Activated effector memory CD4-positive, alpha-beta T cell treated with Interleukin-2 at 50 U/mL for 16 hours (primary cell): ENCODE data around the gene DNA2.
"Not testable (repeated sequence)": the region's sequence is repeated elsewhere in the genome, so short reads cannot be mapped to it uniquely, and the experiment has no call there.

ENCODE experiments used
- DNase-seq: peaks from one replicate; pipeline ENCODE4 v3.0.0-alpha.2; 2020

DNA2 gene, protein sequence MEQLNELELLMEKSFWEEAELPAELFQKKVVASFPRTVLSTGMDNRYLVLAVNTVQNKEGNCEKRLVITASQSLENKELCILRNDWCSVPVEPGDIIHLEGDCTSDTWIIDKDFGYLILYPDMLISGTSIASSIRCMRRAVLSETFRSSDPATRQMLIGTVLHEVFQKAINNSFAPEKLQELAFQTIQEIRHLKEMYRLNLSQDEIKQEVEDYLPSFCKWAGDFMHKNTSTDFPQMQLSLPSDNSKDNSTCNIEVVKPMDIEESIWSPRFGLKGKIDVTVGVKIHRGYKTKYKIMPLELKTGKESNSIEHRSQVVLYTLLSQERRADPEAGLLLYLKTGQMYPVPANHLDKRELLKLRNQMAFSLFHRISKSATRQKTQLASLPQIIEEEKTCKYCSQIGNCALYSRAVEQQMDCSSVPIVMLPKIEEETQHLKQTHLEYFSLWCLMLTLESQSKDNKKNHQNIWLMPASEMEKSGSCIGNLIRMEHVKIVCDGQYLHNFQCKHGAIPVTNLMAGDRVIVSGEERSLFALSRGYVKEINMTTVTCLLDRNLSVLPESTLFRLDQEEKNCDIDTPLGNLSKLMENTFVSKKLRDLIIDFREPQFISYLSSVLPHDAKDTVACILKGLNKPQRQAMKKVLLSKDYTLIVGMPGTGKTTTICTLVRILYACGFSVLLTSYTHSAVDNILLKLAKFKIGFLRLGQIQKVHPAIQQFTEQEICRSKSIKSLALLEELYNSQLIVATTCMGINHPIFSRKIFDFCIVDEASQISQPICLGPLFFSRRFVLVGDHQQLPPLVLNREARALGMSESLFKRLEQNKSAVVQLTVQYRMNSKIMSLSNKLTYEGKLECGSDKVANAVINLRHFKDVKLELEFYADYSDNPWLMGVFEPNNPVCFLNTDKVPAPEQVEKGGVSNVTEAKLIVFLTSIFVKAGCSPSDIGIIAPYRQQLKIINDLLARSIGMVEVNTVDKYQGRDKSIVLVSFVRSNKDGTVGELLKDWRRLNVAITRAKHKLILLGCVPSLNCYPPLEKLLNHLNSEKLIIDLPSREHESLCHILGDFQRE

DNA sequence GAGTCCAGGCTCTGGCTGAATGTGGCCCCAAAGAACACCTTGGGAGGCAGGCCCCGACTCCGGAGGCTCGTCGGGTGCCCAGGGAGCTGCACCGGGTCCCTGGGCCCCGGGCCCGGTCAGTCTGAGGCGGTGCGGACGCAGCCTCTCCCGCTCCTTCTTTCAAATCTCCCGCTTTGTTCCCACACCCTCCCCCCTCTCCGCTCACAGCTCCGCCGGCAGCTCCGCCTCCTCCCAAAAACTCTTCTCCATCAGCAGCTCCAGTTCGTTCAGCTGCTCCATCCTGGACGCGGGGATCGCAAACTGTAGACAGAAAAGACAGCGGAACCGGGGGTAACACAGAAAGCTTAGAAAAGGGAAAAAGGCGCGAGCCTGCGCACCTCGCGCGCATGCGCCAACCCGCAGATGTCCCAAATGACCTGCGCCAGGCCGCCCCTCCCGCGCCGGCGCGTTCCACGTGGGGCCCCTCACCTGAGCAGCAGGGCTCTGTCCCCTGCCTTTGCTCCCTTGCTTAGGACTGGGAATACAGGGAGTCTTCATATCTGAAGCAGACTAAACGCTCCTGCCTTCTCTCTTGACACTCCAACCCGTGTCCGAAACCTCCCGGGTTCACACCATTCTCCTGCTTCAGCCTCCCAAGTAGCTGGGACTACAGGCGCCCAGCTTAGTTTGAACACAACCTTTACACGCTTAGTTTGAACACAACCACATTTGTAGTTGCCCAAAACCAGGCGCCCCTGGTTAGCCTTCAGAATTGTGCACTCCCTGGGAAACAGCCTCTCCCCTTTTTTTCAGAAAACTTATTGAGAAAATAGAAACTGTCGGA is at the start of gene DNA2:
Gene DNA2 (minus strand): TSS at position 388 of the 823 bp plus-strand sequence. CDS start 109 bp downstream, at position 279.
- peak; percentile 59 for DNase-seq

DNA sequence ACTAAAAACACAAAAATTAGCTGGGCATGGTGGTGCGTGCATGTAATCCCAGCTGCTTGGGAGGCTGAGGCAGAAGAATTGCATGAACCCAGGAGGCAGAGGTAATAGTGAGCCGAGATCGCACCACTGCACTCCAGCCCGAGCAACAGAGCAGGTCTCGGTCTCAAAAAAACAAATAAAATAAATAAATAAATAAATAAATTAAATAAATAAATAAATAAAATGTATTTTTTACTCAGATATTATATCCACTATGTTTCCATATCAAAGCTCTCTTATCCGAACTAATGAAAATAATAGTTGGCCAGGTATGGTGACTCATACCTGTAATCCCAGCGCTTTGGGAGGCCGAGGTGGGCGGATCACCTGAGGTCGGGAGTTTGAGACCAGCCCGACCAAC is 46.8 kb upstream of the DNA2 start:
- DNase-seq = not testable (repeated sequence)

DNA sequence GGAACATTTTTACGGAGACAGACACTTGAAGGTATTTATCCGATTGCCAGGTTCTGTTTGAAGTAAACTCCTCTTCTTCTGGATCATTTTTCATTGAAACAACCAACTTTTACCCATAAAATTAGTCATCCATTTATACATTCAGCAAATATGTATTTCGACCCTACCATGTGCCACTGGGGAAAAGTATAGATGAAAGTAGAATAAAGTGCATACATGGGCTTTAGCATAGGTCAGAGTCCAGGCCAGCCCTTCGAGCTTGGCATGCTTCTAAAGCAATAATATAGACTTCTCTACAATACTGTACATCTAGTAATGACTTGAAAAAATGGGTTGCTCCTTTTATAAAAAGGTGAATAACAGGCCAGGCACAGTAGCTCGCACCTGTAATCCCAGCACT is 45.4 kb upstream of the DNA2 start:
- no peak for DNase-seq

DNA sequence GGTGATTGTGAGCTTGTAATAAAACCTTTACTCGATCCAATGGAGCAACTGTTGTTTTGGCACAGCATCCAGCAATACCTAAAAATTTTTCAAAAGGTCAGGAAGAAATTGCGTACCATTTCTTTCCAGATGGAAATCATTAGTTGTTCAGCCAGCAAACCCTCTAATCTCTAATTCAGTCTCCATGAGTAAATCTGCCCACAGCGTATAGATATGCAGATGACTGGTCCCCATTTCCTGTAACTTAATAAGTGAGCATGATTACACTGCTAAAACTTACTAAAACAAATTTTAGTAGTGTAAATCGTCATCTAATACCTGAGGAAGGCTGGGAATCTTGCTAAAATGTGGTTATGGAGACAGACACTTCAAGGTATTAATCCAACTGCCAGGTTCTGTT is 45.0 kb upstream of the DNA2 start:
- no peak for DNase-seq

DNA sequence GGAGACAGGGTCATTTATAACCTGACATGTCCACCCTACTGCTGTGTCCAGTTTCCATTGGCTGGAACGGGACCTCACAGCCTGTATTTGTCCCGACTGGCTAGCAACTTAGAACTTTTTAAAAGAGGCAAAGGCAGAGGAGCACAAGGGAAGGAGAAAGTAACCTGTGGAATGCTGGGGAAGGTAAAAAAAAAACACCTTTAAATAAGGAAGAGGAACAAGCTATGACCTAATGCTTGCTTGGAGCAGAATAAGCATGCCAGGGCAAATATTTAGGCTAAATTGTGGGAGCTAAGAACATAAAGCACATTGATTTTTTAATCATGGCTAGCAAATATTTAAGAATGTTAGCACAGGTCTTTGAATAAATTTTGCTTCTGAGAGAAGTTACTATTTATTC is 44.4 kb upstream of the DNA2 start:
- not testable (repeated sequence) for DNase-seq

DNA sequence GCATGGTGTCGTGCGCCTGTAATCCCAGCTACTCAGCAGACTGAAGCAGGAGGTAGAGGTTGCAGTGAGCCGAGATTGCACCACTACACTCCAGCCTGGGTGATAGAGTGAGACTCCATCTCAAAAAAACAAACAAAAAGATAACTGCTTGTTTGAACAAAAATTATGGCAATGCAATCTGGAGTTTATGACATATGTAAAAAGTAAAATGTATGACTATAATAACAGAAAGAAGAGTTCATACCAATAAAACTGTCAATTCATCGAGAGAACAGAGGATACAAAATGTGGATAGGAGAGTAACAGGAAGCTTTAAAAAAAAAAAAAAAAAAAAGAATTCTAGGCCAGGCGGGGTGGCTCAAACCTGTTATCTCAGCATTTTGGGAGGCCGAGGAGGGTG is 36.3 kb upstream of the DNA2 start:
- DNase-seq = no peak

DNA sequence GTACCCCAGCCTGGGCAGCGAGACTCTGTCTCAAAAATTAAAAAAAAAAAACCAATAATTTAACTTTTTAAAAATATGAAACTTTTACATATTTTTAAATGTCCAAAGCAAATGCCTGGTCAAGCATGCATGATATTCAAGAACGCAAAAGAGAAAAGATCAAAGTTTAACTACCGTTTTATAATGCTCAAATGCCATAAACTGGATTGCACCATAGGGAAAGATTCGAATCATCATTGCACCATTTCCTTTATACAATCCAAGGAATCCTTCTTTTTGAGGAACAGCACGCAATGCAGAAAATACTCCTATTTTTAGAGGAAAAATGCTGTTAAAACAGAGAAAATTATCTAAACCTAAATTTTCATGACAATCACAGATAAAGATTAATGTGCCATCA is 34.6 kb upstream of the DNA2 start:
- no peak for DNase-seq

DNA sequence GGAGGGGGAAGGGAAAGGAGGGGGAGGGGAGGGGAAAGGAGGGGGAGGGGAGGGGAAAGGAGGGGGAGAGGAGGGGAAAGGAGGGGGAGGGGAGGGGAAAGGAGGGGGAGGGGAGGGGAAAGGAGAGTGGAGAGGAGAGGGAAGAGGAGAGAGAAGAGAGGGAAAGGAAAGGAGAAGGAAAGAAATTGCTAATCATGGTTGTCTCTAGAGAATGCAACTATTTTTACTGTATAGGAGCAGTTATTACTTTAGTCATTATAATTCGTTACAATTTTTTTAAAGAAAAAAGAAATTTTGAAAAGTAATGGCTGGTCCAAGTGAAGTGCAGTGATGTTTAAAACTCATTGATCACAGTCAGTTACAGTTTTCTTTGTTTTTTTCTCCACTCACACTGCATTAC is 31.1 kb upstream of the DNA2 start:
- no peak for DNase-seq

DNA sequence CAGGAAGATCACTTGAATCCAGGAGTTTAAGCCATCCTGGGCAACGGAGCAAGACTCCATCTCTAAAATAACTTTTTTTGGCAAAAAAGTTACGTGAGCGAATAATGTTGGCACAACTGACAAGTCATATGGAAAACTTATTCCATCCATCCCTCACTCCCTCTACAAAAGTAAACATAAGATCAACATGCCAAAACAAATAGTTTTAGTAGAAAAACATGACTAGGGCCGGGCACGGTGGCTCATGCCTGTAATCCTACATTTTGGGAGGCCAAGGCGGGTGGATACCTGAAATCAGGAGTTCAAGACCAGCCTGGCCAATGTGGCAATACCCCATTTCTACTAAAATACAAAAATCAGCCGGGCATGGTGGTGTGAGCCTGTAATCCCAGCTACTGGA is 29.9 kb upstream of the DNA2 start:
- DNase-seq = no peak

DNA sequence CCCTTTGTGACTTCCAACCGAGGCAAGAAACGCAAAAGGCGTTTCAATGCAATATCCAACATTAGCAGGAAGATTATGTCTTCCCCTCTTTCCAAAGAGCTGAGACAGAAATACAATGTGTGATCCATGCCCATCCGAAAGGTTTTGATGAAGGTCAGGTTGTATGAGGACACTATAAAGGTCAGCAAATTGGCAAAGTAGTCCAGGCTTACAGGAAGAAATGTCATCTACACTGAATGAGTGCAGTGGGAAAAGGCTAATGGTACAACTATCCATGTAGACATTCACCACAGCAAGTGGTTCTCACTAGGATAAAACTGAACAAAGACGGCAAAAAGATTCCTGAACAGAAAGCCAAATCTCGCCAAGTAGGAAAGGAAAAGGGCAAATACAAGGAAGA is 27.8 kb upstream of the DNA2 start:
- no peak for DNase-seq

DNA sequence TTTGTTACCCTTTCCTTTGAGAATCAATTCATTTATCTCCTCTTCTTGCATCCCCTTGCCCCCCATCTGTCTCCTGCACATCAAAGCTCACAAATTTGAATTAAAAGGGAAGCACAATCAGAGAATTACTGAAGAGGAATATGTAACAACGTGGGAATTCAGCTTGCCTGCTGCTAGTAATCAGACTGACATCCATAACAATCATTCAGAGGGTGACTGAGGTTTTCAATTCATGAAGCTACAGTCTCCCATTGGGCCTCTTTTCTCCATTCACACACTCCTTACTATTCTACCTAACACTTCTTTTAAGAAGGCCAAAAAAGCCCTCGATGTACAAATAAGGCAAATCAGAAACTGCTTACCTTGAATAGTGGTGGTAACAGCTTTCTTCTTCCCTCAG is 24.3 kb upstream of the DNA2 start:
- DNase-seq = no peak

DNA sequence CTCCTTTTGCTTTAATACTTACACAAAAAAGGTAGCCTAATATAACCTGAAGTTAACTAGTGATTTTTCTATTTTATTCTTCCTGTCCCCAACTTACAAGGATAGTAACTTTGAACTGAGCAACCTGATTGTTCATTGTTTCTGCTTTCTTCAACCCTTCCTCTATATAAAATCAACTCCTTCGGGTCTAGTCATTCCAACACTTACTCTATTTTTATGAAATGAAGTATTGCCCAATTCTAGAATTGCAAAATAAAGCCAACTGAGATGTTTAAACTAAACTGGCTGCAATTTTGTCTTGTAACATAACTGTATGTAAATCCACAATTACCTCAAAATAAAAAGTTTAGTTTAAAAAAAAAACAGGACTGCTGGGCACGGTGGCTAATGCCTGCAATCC is 20.3 kb upstream of the DNA2 start:
- no peak for DNase-seq

DNA sequence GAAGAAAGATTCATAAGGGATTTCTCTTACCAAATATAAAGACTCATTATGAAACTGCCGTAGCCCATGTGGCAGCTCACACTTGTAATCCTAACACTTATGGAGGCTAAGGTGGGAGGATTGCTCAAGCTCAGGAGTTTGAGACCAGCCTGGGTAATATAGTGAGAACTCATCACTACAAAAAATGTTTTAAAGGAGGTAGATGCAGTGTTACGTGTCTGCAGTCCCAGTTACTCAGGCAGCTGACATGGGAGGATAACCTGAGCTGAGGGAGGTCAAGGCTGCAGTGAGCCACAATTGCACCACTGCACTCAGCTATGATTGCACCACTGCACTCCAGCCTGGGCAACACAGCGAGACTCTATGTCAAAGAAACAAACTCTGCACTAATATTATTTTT is 18.1 kb upstream of the DNA2 start:
- no peak for DNase-seq

DNA sequence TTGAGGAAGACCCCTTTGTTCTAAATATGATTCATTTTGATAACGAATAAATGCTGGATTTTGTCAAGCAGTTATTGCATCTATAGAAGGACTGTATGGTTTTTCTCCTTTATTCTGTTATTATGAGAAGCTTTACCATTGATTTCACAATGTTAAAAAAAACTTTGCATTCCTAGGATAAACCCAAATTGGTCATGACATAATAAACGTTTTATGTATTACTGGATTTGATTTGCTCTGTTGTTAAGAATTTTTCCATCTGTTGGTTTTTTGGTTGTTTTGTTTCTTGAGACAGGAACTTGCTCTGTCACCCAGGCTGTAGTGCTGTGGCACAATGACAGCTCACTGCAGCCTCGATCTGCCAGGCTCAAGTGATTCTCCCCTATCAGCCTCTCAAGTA is 2.2 kb upstream of the DNA2 start:
- DNase-seq = no peak

DNA sequence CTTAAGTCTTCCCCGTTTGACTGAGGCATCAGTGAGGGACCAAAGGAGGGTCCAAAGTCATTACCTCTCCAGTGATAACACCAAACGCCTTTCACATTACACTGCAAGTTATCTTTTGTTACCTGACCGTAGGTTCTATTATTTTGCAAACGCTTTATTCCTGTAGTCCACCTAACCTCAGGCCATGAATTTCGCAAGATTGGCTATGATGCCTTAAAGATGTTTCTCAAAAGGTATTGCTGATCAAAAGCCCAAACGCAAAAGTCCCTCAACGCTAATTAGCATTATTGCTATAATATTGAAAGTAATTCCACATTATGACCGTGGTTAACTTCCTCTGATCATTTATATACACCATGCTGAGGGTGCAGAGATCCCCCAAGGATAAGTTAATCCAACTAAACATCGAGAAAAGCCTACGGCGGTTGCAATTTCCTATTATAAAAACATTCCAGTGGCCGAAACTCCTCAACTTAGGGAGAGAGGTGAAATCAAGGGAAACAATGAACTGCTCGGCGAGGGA is 649 bp downstream of the DNA2 start:
- DNase-seq = no peak

DNA sequence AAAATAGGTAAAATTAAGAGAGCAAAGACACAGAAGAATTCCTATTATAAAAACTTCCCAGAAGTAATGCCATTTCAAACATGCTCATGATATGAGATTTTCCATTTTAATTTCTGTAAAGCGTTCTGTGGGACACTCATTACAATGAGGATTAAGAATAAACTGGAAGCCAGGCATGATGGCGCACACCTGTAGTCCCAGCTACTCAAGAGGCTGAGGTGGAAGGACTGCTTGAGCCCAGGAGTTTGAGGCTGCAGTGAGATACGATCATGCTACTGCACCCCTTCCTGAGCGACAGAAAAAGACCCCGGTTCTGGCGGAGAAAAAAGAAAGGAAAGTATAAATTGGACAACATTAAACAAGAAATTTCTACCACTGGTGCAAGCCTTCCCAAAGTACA is 1.5 kb downstream of the DNA2 start:
- no peak for DNase-seq

DNA sequence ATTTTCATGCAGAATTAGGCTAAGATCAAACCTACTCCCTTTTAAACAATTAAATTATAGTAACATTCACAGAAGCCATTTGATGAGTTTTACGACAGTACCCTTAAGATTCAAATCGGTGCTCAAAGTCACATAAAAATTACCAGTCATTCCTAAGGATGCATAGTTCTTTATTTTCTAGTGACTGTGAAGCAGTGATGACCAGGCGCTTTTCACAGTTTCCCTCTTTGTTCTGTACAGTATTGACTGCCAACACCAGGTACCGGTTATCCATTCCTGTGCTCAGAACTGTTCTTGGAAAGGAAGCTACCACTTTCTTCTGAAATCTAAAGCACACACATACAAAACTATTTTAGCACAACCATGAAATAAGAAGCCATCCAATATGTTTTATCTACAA is 1.9 kb downstream of the DNA2 start:
- DNase-seq = no peak

DNA sequence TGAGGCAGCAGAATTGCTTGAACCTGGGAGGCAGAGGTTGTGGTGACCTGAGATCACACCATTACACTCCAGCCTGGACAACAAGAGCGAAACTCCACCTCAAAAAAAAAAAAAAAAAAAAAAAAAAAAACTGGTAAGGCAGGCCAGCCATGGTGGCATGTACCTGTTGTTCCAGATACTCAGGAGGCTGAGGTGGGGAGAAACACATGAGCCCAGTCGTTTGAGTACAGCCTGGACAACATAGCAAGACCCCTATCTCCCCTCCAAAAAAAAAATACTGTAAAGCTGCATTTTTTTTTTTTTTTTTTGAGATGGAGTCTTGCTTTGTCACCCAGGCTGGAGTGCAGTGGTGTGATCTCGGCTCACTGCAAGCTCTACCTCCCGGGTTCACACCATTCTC is 7.0 kb downstream of the DNA2 start:
- not testable (repeated sequence) for DNase-seq

DNA sequence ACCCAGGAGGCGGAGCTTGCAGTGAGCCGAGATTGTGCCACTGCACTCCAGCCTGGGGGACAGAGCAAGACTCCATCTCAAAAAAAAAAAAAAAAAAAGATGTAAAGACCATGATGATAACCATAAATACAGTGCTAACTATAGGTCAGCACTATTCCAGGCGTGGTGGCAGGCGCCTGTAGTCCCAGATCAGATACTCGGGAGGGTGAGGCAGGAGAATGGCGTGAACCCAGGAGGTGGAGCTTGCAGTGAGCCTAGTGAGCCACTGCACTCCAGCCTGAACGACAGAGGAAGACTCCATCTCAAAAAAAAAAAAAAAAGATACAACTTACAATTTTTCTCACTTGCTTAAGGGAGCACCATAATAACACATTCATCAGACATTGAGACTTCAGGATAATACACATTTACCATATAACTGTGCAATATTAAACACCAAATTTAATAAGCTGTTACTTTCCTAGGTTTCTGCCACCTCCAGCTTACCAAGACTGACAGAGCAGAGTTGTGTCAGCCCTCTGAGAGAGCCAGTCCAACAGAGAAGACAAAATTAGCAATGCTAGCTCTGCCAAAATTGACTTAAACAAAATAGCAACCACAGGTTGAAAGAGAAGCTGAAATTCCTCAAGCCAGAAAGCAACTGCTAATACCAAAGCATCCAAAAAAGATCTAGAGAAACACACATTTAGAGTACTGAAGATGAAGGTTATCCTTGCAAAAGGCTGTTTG is 8.2 kb downstream of the DNA2 start:
- DNase-seq = no peak

DNA sequence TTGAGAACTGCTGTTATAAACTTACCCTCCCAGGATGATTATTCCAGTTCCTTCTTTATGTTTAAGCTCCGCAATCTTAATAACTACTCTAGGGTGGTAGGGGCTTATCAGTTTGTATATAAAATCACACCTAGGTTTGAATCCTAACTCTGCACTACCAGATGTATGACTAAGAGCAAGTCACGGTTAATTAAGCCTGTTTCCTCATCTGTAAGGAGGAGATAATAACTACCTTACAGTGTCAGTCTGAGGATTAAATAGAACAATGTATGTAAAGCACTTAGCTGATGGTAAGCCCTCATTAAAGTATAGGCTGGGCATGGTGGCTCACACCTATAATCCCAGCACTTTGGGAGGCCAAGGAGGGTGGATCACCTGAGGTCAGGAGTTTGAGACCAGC is 9.2 kb downstream of the DNA2 start:
- DNase-seq = no peak

DNA sequence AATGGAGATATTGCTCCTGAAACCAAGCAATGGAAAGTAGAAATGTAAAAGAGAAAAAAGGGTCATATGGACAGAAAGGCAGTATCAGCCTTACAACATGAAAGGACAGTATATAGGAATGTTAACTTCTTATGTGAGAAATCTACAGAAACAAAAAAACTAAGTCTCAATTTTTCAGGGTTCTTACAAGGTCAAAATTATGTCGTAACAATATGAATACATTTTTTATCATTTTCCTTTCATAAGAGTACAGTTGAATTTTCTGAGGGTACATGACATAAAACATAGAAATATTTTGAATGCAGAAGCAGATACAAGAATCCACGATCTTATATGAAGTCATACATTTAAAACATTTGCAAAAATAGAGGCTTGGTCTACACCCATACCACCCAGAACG is 10.7 kb downstream of the DNA2 start:
- no peak for DNase-seq

DNA sequence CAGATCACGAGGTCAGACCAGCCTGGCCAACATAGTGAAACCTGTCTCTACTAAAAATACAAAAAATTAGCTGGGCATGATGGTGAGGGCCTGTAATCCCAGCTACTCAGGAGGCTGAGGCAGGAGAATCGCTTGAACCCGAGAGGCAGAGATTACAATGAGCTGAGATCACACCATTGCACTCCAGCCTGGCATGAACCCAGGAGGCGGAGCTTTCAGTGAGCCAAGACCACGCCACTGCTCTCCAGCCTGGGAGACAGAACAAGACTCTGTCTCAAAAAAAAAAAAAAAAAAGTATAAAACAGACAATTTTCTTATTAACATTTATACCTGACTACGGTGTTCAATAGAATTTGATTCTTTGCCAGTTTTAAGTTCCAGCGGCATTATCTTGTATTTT is 22.1 kb downstream of the DNA2 start:
- DNase-seq = not testable (repeated sequence)
